HCT116 (cell line): ENCODE data around the gene MUC4. TPM values are rescaled to one million over a fixed set of nuclear protein-coding genes. Genes with fewer than 3 reads are reported as not detected.

Experiments
- ATAC-seq: fragments of 200-7000 bp; cut with Tn5 transposase; 2 replicates; pipeline ENCODE4 v1.9.1; 2020; ENCODE audit warnings: mild to moderate bottlenecking, moderate library complexity
- BruUV-seq: library from RNA; stranded (reverse); fragments of 400-500 nt; replicated peaks from 2 replicates; lab custom pipeline; 2021; lab: Mats Ljungman, UMichigan
- CTCF ChIA-PET: fragments of 300-600 bp; sonication (Branson Sonifier 250); formaldehyde crosslinking; loops from one replicate; lab custom pipeline; 2021; ENCODE audit warnings: antibody characterized with exemption; lab: Charles Lee
- POLR2A ChIA-PET: fragments of 300-600, 350-600 bp; sonication (Branson Sonifier 250); formaldehyde crosslinking; loops from one replicate; lab custom pipeline; 2021; ENCODE audit warnings: antibody characterized with exemption; lab: Charles Lee
- RAD21 ChIA-PET, 2 experiments: fragments of 300-600 bp; sonication (Branson Sonifier 250); formaldehyde crosslinking; loops; one replicate each; lab custom pipeline; 2023; ENCODE audit warnings: low total read pairs in 2 of 2; ENCODE audit not compliant: uncharacterized antibody in 2 of 2, unreplicated experiment in 2 of 2, low non-redundant PET in 1 of 2; lab: Charles Lee
- DNase-seq: peaks from one replicate; pipeline ENCODE4 v3.0.0-alpha.2; 2010; ENCODE audit warnings: low read depth, low spot score
- H2AFZ ChIP-seq: fragments of 200-600 bp; shearing (Covaris generic), sonication (generic); 2 replicates; pipeline ENCODE4 v1.6.1; 2017; ENCODE audit warnings: low read depth, mixed run types, mixed read lengths, antibody characterized with exemption, low read length; ENCODE audit not compliant: poor library complexity, severe bottlenecking
- H3K27ac ChIP-seq: 2 replicates; pipeline ENCODE4 v1.5.1; 2012; ENCODE audit warnings: low read depth, low read length
- H3K27me3 ChIP-seq: fragments of 200-600 bp; sonication (generic); 2 replicates; pipeline ENCODE4 v1.6.1; 2016; ENCODE audit warnings: mixed run types, low read length, mixed read lengths; ENCODE audit not compliant: insufficient read depth
- H3K36me3 ChIP-seq, 2 experiments: fragments of 200-500 bp in 1 of 2; fragments of 200-600 bp in 1 of 2; sonication (Bioruptor generic) in 1 of 2; sonication (generic) in 1 of 2; 2 replicates each; pipeline versions ENCODE4 v1.5.1 to v1.6.1; 2014 to 2016; ENCODE audit warnings: low read length in 2 of 2, inconsistent platforms in 1 of 2, mixed read lengths in 1 of 2, mixed run types in 1 of 2; ENCODE audit not compliant: insufficient read depth in 2 of 2, control insufficient read depth in 1 of 2
- H3K4me1 ChIP-seq, 2 experiments: fragments of 200-600 bp in 1 of 2; sonication (generic) in 1 of 2; 2 replicates each; pipeline versions ENCODE4 v1.5.1 to v1.6.1; 2012 to 2017; ENCODE audit warnings: low read length in 2 of 2, inconsistent platforms in 1 of 2, mild to moderate bottlenecking in 1 of 2, mixed read lengths in 1 of 2, mixed run types in 1 of 2, moderate library complexity in 1 of 2; ENCODE audit not compliant: insufficient read depth in 2 of 2, control insufficient read depth in 1 of 2
- H3K4me2 ChIP-seq: fragments of 200-600 bp; sonication (generic); 2 replicates; pipeline ENCODE4 v1.6.1; 2017; ENCODE audit warnings: mixed run types, low read length, mixed read lengths
- H3K4me3 ChIP-seq, 2 experiments: fragments of 200-600 bp in 1 of 2; sonication (generic) in 1 of 2; replicated peaks in 1 of 2; 2 replicates each; pipeline ENCODE4 v1.5.1; 2011 to 2016; ENCODE audit warnings: low read length in 2 of 2, control low read depth in 1 of 2, low read depth in 1 of 2, mild to moderate bottlenecking in 1 of 2, mixed read lengths in 1 of 2, mixed run types in 1 of 2
- H3K79me2 ChIP-seq: fragments of 200-600 bp; sonication (generic); 2 replicates; pipeline ENCODE4 v1.6.1; 2017; ENCODE audit warnings: mild to moderate bottlenecking, mixed run types, low read length, moderate library complexity, mixed read lengths; ENCODE audit not compliant: insufficient read depth
- H3K9ac ChIP-seq: fragments of 200-600 bp; sonication (generic); 2 replicates; pipeline ENCODE4 v1.6.1; 2016; ENCODE audit warnings: low read length, mixed read lengths
- H3K9me2 ChIP-seq: fragments of 200-600 bp; sonication (generic), shearing (Covaris generic); 2 replicates; pipeline ENCODE4 v1.6.1; 2017; ENCODE audit warnings: mixed run types, mild to moderate bottlenecking, moderate library complexity; ENCODE audit not compliant: insufficient read depth
- H3K9me3 ChIP-seq, 2 experiments: fragments of 200-500 bp in 1 of 2; fragments of 200-600 bp in 1 of 2; sonication (Bioruptor generic) in 1 of 2; sonication (generic) in 1 of 2; 2 replicates each; pipeline ENCODE4 v1.6.1; 2014 to 2017; ENCODE audit warnings: low read length in 2 of 2, mixed read lengths in 2 of 2, inconsistent platforms in 1 of 2, low read depth in 1 of 2, mild to moderate bottlenecking in 1 of 2, mixed run types in 1 of 2, moderate library complexity in 1 of 2; ENCODE audit not compliant: control insufficient read depth in 1 of 2, insufficient read depth in 1 of 2
- H4K20me1 ChIP-seq: fragments of 200-600 bp; sonication (generic), shearing (Covaris generic); 2 replicates; pipeline ENCODE4 v1.6.1; 2017; ENCODE audit warnings: mixed run types, mild to moderate bottlenecking, moderate library complexity; ENCODE audit not compliant: insufficient read depth
- CTCF ChIP-seq, 3 experiments: fragments of 200-600 bp in 1 of 3; sonication (generic) in 1 of 3; IDR thresholded peaks in 2 of 3; conservative IDR thresholded peaks in 1 of 3; 2 replicates each; pipeline ENCODE4 v1.5.1; 2012 to 2017; ENCODE audit warnings: low read depth in 2 of 3, low read length in 2 of 3, antibody characterized with exemption in 1 of 3, borderline replicate concordance in 1 of 3, control low read depth in 1 of 3, mild to moderate bottlenecking in 1 of 3, mixed read lengths in 1 of 3, mixed run types in 1 of 3, moderate library complexity in 1 of 3; ENCODE audit not compliant: insufficient read depth in 1 of 3
- ELF1 ChIP-seq: IDR thresholded peaks from 2 replicates; pipeline ENCODE4 v1.6.1; 2012; ENCODE audit warnings: low read depth, borderline replicate concordance
- EZH2 ChIP-seq: fragments of 200-600 bp; sonication (generic); IDR thresholded peaks from 2 replicates; pipeline ENCODE4 v1.6.1; 2017; ENCODE audit warnings: antibody characterized with exemption, mixed run types
- POLR2AphosphoS5 ChIP-seq: IDR thresholded peaks from 2 replicates; pipeline ENCODE4 v1.6.1; 2011; ENCODE audit warnings: mild to moderate bottlenecking, low read depth, low read length, moderate library complexity
- REST ChIP-seq: IDR thresholded peaks from 2 replicates; pipeline ENCODE4 v1.6.1; 2012; ENCODE audit warnings: low read depth
- TCF7L2 ChIP-seq: IDR thresholded peaks from 2 replicates; pipeline ENCODE4 v1.7.0; 2011; ENCODE audit warnings: borderline replicate concordance, inconsistent platforms; ENCODE audit not compliant: insufficient read depth, insufficient read length; ENCODE audit errors: extremely low read depth
- YY1 ChIP-seq: IDR thresholded peaks from 2 replicates; pipeline ENCODE4 v1.6.1; 2011; ENCODE audit warnings: low read length, low read depth, moderate library complexity, mild to moderate bottlenecking; ENCODE audit not compliant: insufficient replicate concordance; ENCODE audit errors: extremely low read depth
- intact Hi-C: fragments of 100-400 bp; cut with micrococcal nuclease; formaldehyde crosslinking; loops from 2 replicates; pipeline ENCODE4 v1.10.0; 2022
- total RNA-seq: library from RNA; stranded (reverse); gene quantifications from one replicate; pipeline ENCODE4 v1.2.1, GENCODE V29; 2021; ENCODE audit not compliant: unreplicated experiment

MUC4 gene
- total RNA-seq, 1 experiment from 2014 or later: 0.64 TPM

GRCh38 chr3:195790901-195791300 lies 20.8 kb downstream of the MUC4 start:
- no peak overlapping the region for H2AFZ ChIP-seq
- ChIA-PET RAD21 (no interaction called here), POLR2A (no interaction called here), CTCF (no interaction called here)
- no peak for ATAC-seq
- H4K20me1 ChIP-seq: no peaks in the 10 kb centered on the region
- H3K4me3 ChIP-seq: no peak overlapping the region
- H3K27me3 ChIP-seq: peaks cover 9% of the 10 kb centered on the region; the same call in 1 of the 2 replicates
- no peaks in the 10 kb centered on the region for H3K79me2 ChIP-seq
- no peak overlapping the region for H3K4me2 ChIP-seq
- DNase-seq: no peak
- H3K4me1 ChIP-seq: no peaks in the 10 kb centered on the region
- no peak for TF ChIP-seq ELF1
- no TSS peak for BruUV-seq
- H3K36me3 ChIP-seq: no peaks in the 10 kb centered on the region
- H3K9me3 ChIP-seq: no peaks in the 10 kb centered on the region
- no peak overlapping the region for H3K27ac ChIP-seq
- intact Hi-C loops: no loop called here
- no peaks in the 10 kb centered on the region for H3K9me2 ChIP-seq
- no peak overlapping the region for H3K9ac ChIP-seq

GRCh38 chr3:195788711-195789581 lies 22.8 kb downstream of the MUC4 start:
- TF ChIP-seq CTCF (IDR thresholded peaks at IDR 0.05 in 2 of 3, conservative IDR thresholded peaks at IDR 0.05 in 1 of 3; ENCODE audit: borderline replicate concordance in 1 of 3, insufficient read depth in 1 of 3, low read depth in 2 of 3, low read length in 2 of 3): 0 out of 6 replicates have a peak, but pooled peaks of 1 of the 3 experiments have one; percentile 3
- no peak for TF ChIP-seq YY1
- no peak for TF ChIP-seq REST
- no peak for TF ChIP-seq POLR2AphosphoS5
- TF ChIP-seq TCF7L2: no peak
- no peak for TF ChIP-seq EZH2
- TF ChIP-seq, all 23 proteins: peak for 1
- no peaks in the 10 kb centered on the region for H3K4me1 ChIP-seq
- ATAC-seq: peak; percentile 63
- no peak overlapping the region for H3K4me2 ChIP-seq
- H3K9ac ChIP-seq: no peak overlapping the region
- no peaks in the 10 kb centered on the region for H3K9me2 ChIP-seq
- no peak overlapping the region for H2AFZ ChIP-seq
- CTCF ChIA-PET: no interaction called here
- 0 out of 2 replicates have a peak, but pooled peaks cover 9% of the 10 kb centered on the region for H3K27me3 ChIP-seq
- RAD21 ChIA-PET: no interaction called here
- H3K79me2 ChIP-seq: no peaks in the 10 kb centered on the region
- H3K4me3 ChIP-seq: no peak overlapping the region
- H3K27ac ChIP-seq: no peak overlapping the region
- no TSS peak for BruUV-seq
- no peaks in the 10 kb centered on the region for H3K36me3 ChIP-seq
- no peaks in the 10 kb centered on the region for H4K20me1 ChIP-seq
- POLR2A ChIA-PET: no interaction called here
- no peaks in the 10 kb centered on the region for H3K9me3 ChIP-seq
- intact Hi-C loops: no loop called here
- no peak for DNase-seq
